CD4-positive, alpha-beta T cell treated with Interleukin-2 at 100 ng/mL for 4 hours (primary cell): Measurements from ENCODE around the gene CEP85.
A peak's percentile ranks its signal among the peaks of the same experiment; 100 is the strongest.

Experiments
- DNase-seq: peaks from one replicate; pipeline ENCODE4 v3.0.0-alpha.2; 2020; ENCODE audit warnings: low spot score

Gene CEP85

GRCh38 chr1:26278303-26278702 is 44.3 kb downstream of the CEP85 start:
- DNase-seq = no peak

- peak; percentile 41 for DNase-seq
Observed at GRCh38 chr1:26278724-26279455, 44.9 kb downstream of the CEP85 start.

GRCh38 chr1:26279456-26280332 is 45.7 kb downstream of the CEP85 start, which contains the start of gene SH3BGRL3:
Gene SH3BGRL3 (plus strand): TSS chr1:26280086. CDS start chr1:26280156, 70 bp downstream.
- DNase-seq = peak; percentile 85

- DNase-seq = no peak
Observed at GRCh38 chr1:26280333-26281042, 46.5 kb downstream of the CEP85 start.

- peak; percentile 30 for DNase-seq
Observed at GRCh38 chr1:26281091-26281958, 47.3 kb downstream of the CEP85 start.

- DNase-seq = no peak
Observed at GRCh38 chr1:26281971-26282370, 48.0 kb downstream of the CEP85 start.

GRCh38 chr1:26282401-26282918 is 48.5 kb downstream of the CEP85 start:
- DNase-seq = no peak

GRCh38 chr1:26283279-26283853 is 49.4 kb downstream of the CEP85 start:
- DNase-seq = no peak

- no peak for DNase-seq
Observed at GRCh38 chr1:26283871-26284596, 50.0 kb downstream of the CEP85 start.

- peak; percentile 97 for DNase-seq
Observed at GRCh38 chr1:26284597-26285347, 50.8 kb downstream of the CEP85 start.

GRCh38 chr1:26285366-26286063 is 51.5 kb downstream of the CEP85 start:
- DNase-seq = peak; percentile 38

- DNase-seq = no peak
Observed at GRCh38 chr1:26286064-26286416, 52.0 kb downstream of the CEP85 start.

- peak; percentile 83 for DNase-seq
Observed at GRCh38 chr1:26287033-26287711, 53.2 kb downstream of the CEP85 start.

- DNase-seq = no peak
Observed at GRCh38 chr1:26287811-26288210, 53.8 kb downstream of the CEP85 start.

- DNase-seq = peak; percentile 86
Observed at GRCh38 chr1:26288311-26288941, 54.4 kb downstream of the CEP85 start.

GRCh38 chr1:26289158-26290059 is 55.4 kb downstream of the CEP85 start:
- DNase-seq = peak; percentile 37
